ENCODE data around the gene NEO1.

- TF ChIP-seq, protein P1, sequence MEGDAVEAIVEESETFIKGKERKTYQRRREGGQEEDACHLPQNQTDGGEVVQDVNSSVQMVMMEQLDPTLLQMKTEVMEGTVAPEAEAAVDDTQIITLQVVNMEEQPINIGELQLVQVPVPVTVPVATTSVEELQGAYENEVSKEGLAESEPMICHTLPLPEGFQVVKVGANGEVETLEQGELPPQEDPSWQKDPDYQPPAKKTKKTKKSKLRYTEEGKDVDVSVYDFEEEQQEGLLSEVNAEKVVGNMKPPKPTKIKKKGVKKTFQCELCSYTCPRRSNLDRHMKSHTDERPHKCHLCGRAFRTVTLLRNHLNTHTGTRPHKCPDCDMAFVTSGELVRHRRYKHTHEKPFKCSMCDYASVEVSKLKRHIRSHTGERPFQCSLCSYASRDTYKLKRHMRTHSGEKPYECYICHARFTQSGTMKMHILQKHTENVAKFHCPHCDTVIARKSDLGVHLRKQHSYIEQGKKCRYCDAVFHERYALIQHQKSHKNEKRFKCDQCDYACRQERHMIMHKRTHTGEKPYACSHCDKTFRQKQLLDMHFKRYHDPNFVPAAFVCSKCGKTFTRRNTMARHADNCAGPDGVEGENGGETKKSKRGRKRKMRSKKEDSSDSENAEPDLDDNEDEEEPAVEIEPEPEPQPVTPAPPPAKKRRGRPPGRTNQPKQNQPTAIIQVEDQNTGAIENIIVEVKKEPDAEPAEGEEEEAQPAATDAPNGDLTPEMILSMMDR (IDR thresholded peaks at IDR 0.05; ENCODE audit: low read depth, low read length, poor library complexity, severe bottlenecking) = no peak
- TF ChIP-seq EZH2phosphoT487 (IDR thresholded peaks at IDR 0.05; ENCODE audit: borderline replicate concordance, low read length) = no peak
These were observed 202.3 kb downstream of the NEO1 start for GRCh38 chr15:73254598-73254997.
